Muscle of arm (tissue), 12 donors: ENCODE data around the gene ZNF142. TPM values are rescaled to one million over a fixed set of nuclear protein-coding genes. Genes with fewer than 3 reads are reported as not detected.

ENCODE experiments used
- polyA plus RNA-seq, 12 donors: library from polyadenylated mRNA; unstranded; fragments of 120-200 nt; gene quantifications; one replicate each; pipeline ENCODE4 v1.2.1, GENCODE V29; 2013; ENCODE audit not compliant: insufficient read length in 12 of 12

ZNF142 gene
- polyA plus RNA-seq, 12 donors = 9.6 to 20.3 (median 12.4) TPM; not detected in 1

Other genes with a start within 250 kb of the ZNF142 start
- 10 to 100 TPM in 1 of 12 donors, under 1 TPM in 7, not detected in 4; 0.06 to 38.2 (median 0.25) TPM for gene VIL1, start 240.5 kb downstream of the ZNF142 start, polyA plus RNA-seq
- gene USP37, start 91.3 kb downstream of the ZNF142 start, polyA plus RNA-seq = 10 to 100 TPM in 10 of 12 donors, 1 to 10 TPM in 1, not detected in 1; 8.6 to 14.2 (median 11.8) TPM
- gene CNOT9, start 90.8 kb downstream of the ZNF142 start, polyA plus RNA-seq = 10 to 100 TPM in 11 of 12 donors, not detected in 1; 30.5 to 53.3 (median 40.9) TPM
- gene PLCD4, start 51.7 kb downstream of the ZNF142 start, polyA plus RNA-seq = 10 to 100 TPM in 11 of 12 donors, not detected in 1; 23.9 to 67.3 (median 52.2) TPM
- gene BCS1L, start 60 bp upstream of the ZNF142 start, polyA plus RNA-seq = 10 to 100 TPM in 11 of 12 donors, not detected in 1; 19.2 to 46.1 (median 38.2) TPM
- gene RNF25, start 12.4 kb upstream of the ZNF142 start, polyA plus RNA-seq = 10 to 100 TPM in 11 of 12 donors, not detected in 1; 11.3 to 44.8 (median 26.1) TPM
- gene STK36, start 12.5 kb upstream of the ZNF142 start, polyA plus RNA-seq = 10 to 100 TPM in 11 of 12 donors, not detected in 1; 19.4 to 56.6 (median 24.9) TPM
- 10 to 100 TPM in 11 of 12 donors, not detected in 1; 17.1 to 71.2 (median 30.0) TPM for gene TTLL4, start 51.2 kb upstream of the ZNF142 start, polyA plus RNA-seq
- 10 to 100 TPM in 11 of 12 donors, not detected in 1; 10.3 to 25.6 (median 22.3) TPM for gene CYP27A1, start 122.5 kb upstream of the ZNF142 start, polyA plus RNA-seq
- gene PRKAG3, start 172.2 kb upstream of the ZNF142 start, polyA plus RNA-seq = 10 to 100 TPM in 9 of 12 donors, 1 to 10 TPM in 2, not detected in 1; 7.4 to 35.9 (median 25.3) TPM
- gene WNT6, start 200.2 kb upstream of the ZNF142 start, polyA plus RNA-seq = 1 to 10 TPM in 2 of 12 donors, under 1 TPM in 3, not detected in 7; 0.09 to 9.6 (median 0.78) TPM
- gene WNT10A, start 221.2 kb upstream of the ZNF142 start, polyA plus RNA-seq = 1 to 10 TPM in 2 of 12 donors, under 1 TPM in 5, not detected in 5; 0.08 to 5.2 (median 0.37) TPM